GM19099 (cell line): Measurements from ENCODE around the gene MAGEC3.

Experiments used
- POLR2A ChIP-seq: IDR thresholded peaks from 3 replicates; pipeline ENCODE4 v1.6.1; 2011; ENCODE audit warnings: low read depth; ENCODE audit not compliant: insufficient read length; ENCODE audit errors: extremely low read depth

The MAGEC3 gene

GRCh38 chrX:141838016-141838415 is at the start of gene MAGEC3:
Gene MAGEC3 (plus strand): TSS chrX:141838316. CDS start chrX:141838316, 0 bp downstream.
- no peak for TF ChIP-seq POLR2A

DNA sequence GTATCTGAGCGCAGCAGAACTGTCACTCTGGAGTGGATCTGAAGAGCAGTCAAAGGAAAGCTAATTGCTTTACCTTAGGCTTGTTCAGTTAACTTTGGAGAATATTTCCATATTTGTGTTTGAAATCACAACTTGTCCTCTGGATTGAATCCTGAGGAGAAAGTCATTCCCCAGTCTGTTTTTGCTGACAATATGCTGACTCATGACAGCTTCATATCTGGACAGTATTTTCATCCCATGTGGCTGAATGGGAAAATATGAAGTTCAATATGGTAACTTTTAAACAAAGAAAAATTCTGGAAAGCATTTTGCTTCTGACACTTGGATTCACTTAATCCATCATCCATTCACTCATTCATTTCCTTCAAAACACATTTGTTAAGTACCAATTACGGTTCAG is 46.3 kb upstream of the MAGEC3 start:
- TF ChIP-seq POLR2A = no peak

- TF ChIP-seq POLR2A = no peak
These were observed 26.7 kb upstream of the MAGEC3 start for GRCh38 chrX:141811438-141811837.

- TF ChIP-seq POLR2A = no peak
These were observed 23.8 kb upstream of the MAGEC3 start for GRCh38 chrX:141814213-141814857.

DNA sequence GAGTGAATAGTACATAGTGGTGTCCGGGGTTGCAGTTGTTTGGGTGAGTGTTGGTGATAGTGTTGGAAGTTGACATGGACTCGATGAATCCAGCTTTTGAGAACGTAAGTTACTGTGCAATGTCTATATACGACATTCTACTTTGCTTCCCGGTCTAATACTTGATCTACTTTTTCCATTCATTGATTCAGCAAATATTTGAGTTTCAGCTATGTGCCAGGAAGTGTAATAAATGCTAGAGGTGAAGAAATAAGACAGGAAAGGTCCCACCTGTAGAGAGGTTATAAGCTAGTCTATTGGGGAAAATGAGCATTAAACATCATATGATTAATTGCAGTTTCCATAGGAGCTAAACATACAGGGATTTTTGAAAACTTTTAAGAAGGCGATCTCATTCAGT is 22.2 kb upstream of the MAGEC3 start:
- no peak for TF ChIP-seq POLR2A

GRCh38 chrX:141832247-141832646 is 5.9 kb upstream of the MAGEC3 start:
- TF ChIP-seq POLR2A = no peak

GRCh38 chrX:141839856-141840255 is 1.7 kb downstream of the MAGEC3 start:
- no peak for TF ChIP-seq POLR2A

- TF ChIP-seq POLR2A = no peak
These were observed 19.4 kb downstream of the MAGEC3 start for GRCh38 chrX:141857479-141857878.

- TF ChIP-seq POLR2A = no peak
These were observed 41.5 kb downstream of the MAGEC3 start for GRCh38 chrX:141879616-141880015.

DNA sequence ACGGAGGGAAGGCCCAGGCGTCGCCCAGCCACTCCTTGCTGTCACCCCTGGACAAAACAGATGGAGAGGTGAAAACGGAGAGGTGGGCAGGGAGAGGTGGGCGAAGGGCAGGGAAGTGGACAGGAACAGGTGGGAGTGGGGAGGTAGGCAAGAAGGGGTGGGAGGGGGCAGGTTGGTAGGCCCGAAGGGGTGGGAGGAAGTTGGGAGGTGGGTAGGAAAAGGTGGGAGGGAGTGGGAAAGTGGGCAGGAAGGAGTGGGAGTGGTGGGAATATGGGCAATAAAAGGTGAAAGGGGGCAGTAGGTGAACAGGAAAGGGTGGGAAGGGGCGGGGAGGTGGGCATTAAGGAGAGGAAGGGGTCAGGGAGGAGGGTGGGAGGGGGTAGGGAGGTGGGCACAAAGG is 56.6 kb downstream of the MAGEC3 start:
- TF ChIP-seq POLR2A = no peak

DNA sequence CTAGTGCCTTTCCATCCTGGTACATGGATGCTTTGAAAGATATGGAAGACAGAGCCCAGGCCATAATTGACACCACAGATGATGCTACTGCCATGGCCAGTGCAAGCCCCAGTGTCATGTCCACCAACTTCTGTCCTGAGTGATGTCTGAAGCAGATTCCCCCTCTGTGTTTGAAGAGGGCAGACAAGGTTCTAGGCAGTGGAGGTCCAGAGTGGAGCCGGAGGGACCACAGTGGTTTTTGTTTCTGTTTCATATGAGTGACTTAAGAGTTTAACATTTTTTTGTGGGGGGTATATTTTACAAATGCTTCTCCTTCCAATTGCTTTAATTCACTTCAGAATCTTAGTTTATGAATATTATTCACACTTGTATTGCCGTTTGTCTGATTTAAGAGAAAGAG is 59.6 kb downstream of the MAGEC3 start:
- no peak for TF ChIP-seq POLR2A

GRCh38 chrX:141902366-141902765 is 64.2 kb downstream of the MAGEC3 start:
- no peak for TF ChIP-seq POLR2A

DNA sequence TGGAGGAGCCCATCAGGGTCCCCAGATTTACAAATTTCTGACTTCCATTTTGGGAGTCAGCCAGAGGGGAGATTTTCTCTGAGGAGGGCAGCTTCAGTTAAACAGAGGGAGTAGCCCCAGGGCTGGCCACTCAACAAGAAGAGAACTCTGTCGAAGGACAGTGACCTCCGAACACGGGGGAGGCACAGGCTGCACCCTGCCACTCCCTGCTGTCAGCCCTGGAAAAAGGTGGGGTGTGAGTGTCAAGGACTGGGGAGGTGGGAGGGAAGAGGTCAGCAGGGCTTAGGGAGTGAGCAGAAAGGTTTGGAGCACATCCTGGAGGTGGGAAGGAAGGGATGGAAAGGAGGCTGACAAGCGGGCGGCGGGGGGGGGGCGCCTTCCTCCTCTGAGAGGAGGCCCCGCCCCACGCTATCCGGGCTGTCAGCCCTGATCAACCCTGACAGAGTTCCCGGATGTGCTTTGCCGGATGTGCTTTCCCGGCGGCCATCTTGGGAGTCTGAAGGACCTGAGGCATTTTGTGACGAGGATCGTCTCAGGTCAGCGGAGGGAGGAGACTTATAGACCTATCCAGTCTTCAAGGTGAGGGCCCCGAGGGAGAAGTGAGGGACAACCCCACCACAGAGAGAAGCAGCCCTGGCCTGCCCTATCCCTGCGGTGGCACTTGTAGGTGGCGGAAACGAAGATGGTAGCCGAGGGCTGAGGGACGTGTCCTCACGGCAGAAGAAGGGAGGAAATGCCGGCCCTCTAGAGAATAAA is 65.5 kb downstream of the MAGEC3 start, which contains the start of gene MAGEC1:
Gene MAGEC1 (plus strand): TSS at position 495 of the 756 bp plus-strand sequence. CDS start 1,179 bp downstream, outside the sequence.
- TF ChIP-seq POLR2A = no peak

DNA sequence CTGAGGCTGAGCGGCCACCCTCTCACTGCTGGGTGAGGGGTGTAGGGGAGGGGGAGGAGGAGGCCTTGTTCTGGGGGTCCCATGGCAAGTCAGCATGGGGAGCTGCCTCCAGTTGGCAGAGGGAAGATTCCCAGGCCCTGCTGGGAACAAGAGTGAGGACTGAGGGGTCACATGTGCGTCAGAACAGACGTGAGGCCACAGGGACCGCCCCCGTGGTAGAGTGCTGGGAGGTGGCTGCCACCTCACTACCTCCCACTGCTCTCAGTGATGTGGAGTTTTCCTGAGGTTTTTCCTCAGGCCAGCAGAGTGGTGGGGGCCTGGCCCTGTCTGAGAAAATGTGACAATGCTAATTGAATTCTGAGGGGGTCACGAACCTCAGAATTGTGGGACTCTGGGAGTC is 66.1 kb downstream of the MAGEC3 start:
- TF ChIP-seq POLR2A = no peak

DNA sequence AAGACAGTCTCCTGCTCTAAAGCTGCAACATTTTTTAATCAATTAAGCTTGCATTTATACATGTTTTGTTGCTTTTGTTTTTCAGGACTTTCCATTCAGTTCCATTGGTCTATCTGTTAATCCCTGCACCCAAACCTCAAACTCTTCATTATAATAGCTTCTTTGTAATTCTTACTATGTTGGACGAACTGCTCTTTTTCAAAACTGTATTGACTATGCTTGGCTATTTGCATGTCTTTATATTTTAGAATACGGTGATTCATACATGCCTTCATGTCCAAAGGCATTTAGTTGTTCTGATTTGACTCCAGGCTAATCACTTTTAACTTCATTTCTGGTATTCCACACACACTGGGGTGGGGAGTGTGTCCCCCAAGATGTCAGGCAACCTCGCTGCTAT is 79.7 kb downstream of the MAGEC3 start:
- no peak for TF ChIP-seq POLR2A

GRCh38 chrX:141924293-141924692 is 86.2 kb downstream of the MAGEC3 start:
- TF ChIP-seq POLR2A = no peak
